GM12875 (cell line): ENCODE measurements around the gene RETN.

ENCODE experiments used
- H3K4me3 ChIP-seq: one replicate; pipeline ENCODE4 v1.5.1; 2011; ENCODE audit warnings: low read depth, low read length, control low read depth
- TF ChIP-seq, protein P1 (sequence below): IDR thresholded peaks from 2 replicates; pipeline ENCODE4 v1.5.1; 2011; ENCODE audit warnings: low read depth, mild to moderate bottlenecking, control low read depth, inconsistent platforms, low read length, moderate library complexity, borderline replicate concordance; ENCODE audit not compliant: insufficient read depth

RETN gene

DNA sequence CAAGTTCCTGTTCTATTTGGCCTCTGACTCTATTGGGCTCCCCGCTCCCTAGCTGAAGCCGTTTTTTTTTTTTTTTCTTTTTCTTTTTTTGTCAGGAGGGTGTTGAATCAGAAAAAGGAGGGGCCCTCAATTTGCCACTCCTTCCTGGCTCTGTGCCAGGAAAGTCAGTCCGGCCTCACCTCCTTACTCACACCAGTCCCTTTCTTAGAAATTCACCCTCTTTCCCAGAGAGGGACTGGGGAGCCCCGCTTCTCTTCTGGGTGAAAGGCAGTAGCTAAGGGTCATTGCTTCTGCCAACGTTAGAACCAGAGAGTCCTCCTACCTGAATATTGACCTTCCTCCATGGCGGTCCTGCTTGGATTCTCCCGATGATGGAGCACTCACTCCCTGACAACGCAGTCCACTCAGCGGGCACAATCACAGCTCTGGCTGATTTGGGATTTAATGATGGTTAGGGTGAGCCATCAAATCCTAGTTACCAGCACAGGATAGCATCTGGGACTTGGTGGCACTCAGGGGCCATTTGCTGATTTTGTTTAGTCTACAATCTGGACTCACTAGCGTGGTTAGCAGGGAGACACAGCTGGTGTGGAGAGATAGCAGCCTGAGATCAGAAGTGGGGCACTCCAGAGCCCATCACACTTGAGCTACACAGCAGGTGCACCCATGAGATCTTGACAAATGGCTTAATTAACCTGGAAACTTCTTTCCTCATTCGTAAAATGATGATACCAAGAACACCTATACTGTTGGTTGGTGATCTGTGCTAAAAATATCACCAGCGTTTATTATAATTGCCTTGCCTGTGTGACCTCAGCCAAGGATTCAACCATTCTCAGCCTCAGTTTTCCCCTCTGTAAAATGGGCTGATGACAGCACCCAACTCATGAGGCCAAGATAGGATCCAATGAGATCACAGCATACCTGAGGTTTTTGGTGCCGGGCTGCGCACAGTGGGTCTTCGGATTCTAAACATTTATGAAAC is 30.9 kb downstream of the RETN start:
- TF ChIP-seq, protein P1, sequence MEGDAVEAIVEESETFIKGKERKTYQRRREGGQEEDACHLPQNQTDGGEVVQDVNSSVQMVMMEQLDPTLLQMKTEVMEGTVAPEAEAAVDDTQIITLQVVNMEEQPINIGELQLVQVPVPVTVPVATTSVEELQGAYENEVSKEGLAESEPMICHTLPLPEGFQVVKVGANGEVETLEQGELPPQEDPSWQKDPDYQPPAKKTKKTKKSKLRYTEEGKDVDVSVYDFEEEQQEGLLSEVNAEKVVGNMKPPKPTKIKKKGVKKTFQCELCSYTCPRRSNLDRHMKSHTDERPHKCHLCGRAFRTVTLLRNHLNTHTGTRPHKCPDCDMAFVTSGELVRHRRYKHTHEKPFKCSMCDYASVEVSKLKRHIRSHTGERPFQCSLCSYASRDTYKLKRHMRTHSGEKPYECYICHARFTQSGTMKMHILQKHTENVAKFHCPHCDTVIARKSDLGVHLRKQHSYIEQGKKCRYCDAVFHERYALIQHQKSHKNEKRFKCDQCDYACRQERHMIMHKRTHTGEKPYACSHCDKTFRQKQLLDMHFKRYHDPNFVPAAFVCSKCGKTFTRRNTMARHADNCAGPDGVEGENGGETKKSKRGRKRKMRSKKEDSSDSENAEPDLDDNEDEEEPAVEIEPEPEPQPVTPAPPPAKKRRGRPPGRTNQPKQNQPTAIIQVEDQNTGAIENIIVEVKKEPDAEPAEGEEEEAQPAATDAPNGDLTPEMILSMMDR: no peak
- H3K4me3 ChIP-seq: peak overlapping the region; percentile 73

DNA sequence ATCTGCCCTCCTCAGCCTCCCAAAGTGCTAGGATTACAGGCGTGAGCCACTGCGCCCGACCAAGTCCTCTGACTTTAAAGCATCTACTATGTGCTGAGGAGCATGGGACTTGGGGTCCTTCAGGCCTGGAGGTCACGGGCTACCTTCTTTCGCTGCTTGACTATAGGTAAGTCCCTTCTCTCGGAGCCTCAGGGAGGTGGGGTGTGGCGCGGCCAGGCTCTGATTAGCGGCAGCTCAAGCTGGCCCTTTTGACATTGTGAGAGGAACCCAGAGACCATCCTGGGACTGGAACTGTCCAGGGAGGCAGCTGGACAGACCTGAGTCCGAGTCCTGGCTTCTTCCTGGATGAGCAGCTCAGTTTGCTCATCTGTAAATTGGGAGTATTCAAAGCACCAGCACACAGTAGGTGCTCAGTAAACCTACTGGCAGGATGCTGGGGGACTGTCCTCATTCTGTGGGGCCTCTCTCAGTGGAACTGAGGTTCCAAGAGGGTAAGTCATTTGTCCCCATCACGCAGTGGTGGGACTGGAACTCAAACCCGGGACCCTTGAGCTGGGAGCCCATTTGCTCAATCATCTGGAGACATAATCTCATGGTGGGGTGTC is 32.3 kb downstream of the RETN start:
- TF ChIP-seq, protein P1: no peak
- peak overlapping the region; percentile 73 for H3K4me3 ChIP-seq

DNA sequence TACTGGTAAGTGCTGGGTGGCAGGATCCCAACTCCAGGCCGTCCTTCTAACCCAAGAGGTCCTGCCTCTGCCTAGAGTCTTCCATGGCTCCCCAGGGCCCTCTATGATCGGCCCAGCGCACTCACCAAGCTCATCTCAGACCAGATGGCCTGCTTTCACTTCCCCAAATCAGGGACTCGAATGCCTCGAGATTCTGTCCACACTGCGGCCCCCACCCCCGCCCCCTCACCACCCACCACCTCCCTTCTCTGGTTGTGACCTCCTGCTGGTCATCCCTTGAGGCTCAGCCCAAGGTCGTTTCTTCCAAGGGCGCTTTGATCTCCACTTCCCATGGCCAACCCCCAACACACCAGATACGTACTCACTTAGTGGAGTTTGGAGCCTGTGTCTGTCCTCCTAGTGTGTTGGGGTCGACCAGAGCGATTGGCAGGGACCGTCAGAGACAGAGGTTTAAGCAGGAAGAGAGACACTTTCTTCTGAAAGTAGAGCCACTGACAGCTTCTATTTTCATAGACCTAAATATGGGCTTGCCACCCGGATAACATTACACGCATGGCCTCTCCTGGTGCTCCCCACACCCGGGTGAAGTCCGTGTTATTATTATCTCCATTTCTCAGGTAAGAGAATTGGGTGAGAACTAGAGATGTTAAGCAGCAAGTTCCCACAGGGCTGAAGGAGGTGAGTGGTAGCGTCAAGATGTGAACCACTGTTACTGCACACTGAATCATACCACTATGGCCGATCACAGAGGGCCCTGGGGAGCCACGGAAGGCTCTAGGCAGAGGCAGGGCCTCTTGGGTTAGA is 33.0 kb downstream of the RETN start, which contains the start of gene FCER2:
FCER2 (minus strand) TSS at position 478 of the 804 bp plus-strand sequence. CDS start 2,371 bp downstream, outside the sequence.
- TF ChIP-seq, protein P1: 0 out of 2 replicates have a peak, but pooled peaks have one; percentile 3
- H3K4me3 ChIP-seq: peak within 1 kb of the TSS; percentile 73

DNA sequence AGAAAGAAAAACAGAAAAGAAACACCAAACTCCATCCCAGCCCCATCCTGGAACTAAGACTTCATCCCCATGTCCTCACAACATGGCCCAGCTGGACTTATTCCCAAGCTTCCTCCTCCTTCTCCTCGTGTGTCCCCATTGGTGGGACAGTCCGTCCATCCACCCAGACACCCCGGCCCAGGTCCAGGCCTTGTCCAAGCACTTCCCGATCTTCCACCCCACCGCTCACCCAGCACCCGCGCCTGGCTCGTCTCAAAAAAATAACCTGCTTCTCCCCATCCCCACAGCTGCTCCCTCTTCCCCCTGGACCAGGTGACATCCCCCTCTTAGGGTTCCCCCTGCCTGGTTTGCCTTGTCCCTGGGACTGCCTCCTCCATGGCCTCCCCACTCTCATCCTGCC is 34.5 kb downstream of the RETN start:
- TF ChIP-seq, protein P1: no peak
- no peak overlapping the region for H3K4me3 ChIP-seq

DNA sequence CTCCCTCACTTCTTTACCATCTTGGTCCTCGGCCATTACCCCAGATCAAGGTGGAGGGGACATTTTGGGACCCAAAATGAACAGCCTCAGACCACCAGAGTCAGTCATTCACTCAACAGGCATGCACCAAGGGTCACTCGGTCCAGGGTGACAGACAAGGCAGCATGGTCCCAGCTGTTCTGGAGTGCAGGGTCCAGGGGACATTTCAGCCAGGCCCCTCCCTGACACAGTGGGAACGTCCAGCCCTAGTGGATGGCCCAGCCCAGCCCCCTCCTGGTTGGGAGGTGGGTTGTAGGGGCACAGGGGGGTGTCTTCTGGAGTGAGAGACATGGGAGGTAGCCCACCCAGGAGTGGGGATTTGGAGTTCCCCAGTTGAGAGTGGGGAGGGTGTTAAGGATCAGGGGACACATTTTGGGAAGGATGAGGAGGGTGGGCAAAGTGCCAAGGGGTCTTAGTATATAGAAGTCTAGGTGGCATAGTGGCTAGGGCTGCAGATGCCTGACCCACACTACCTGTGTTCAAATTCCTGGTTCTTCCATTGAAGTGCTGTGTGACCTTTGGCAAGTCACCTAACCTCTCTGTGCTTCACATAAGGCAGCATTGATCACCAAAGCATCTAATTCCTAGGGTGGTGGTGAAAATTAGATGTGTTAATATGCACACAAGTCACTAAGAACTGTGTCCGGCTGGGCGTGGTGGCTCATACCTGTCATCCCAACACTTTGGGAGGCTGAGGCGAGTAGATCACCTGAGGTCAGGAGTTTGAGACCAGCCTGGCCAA is 35.6 kb downstream of the RETN start:
- TF ChIP-seq, protein P1: no peak

More for the DNA sequence above, 35.6 kb downstream of the RETN start:
- H3K4me3 ChIP-seq: no peak overlapping the region
